PC-3 (cell line): ENCODE data around the gene NVL.

Experiments
- CTCF ChIP-seq: fragments of 300-600 bp; sonication (generic); conservative IDR thresholded peaks from 2 replicates; pipeline ENCODE4 v1.5.1; 2017; ENCODE audit warnings: antibody characterized with exemption, low read depth, mild to moderate bottlenecking, low read length
- EZH2 ChIP-seq: fragments of 300-600 bp; sonication (generic); IDR thresholded peaks from one replicate; pipeline ENCODE4 v1.6.1; 2017; ENCODE audit warnings: antibody characterized with exemption, mild to moderate bottlenecking, low read length; ENCODE audit not compliant: unreplicated experiment
- EZH2phosphoT487 ChIP-seq: fragments of 300-600 bp; sonication (generic); IDR thresholded peaks from 2 replicates; pipeline ENCODE4 v1.6.1; 2018; ENCODE audit warnings: mild to moderate bottlenecking, antibody characterized with exemption, low read length, borderline replicate concordance

GRCh38 chr1:224329484-224329841, 509 bp downstream of the NVL start:
- TF ChIP-seq CTCF (no peak), EZH2 (no peak), EZH2phosphoT487 (no peak)
